ENCODE measurements around the gene PRR14.

The PRR14 gene

GRCh38 chr16:30669903-30670824 lies 19.4 kb downstream of the PRR14 start:
- H2BK12ac ChIP-seq (ENCODE audit: low read length in 2 of 2), result no peak overlapping the region
- no peak overlapping the region for H4K8ac ChIP-seq (ENCODE audit: low read length)
- H2BK120ac ChIP-seq (ENCODE audit: low read depth, low read length), result no peak overlapping the region
- DNase-seq, result no peak
- H3K27ac ChIP-seq (ENCODE audit: low read length, poor library complexity, severe bottlenecking), result no peak overlapping the region
- no peak overlapping the region for H4K91ac ChIP-seq (ENCODE audit: low read length)
- H3K36me3 ChIP-seq (ENCODE audit: control insufficient read depth in 1 of 2, insufficient read depth in 2 of 2, low read depth in 1 of 2, low read length in 2 of 2), result peaks cover 56 to 63% of the 10 kb centered on the region in 2 experiments
- H3K4ac ChIP-seq (ENCODE audit: low read depth in 1 of 2, low read length in 2 of 2), result no peak overlapping the region
- no peak overlapping the region for H3K18ac ChIP-seq (ENCODE audit: low read depth in 1 of 2, low read length in 2 of 2)
- H3K14ac ChIP-seq (ENCODE audit: low read length in 2 of 2), result no peak overlapping the region
- no peak overlapping the region for H2AFZ ChIP-seq (ENCODE audit: low read depth, low read length)
- no peak overlapping the region for H3K4me2 ChIP-seq (ENCODE audit: low read length, poor library complexity, severe bottlenecking)
- H2BK5ac ChIP-seq (ENCODE audit: low read depth, low read length, poor library complexity, severe bottlenecking), result no peak overlapping the region
- H2AK5ac ChIP-seq (ENCODE audit: low read length, severe bottlenecking), result no peak overlapping the region
- H2BK15ac ChIP-seq (ENCODE audit: low read depth, poor library complexity, severe bottlenecking), result peak overlapping the region; percentile 57
- no peak overlapping the region for H3K23ac ChIP-seq (ENCODE audit: low read length in 2 of 2)
- peaks cover 3% of the 10 kb centered on the region for H3K4me1 ChIP-seq (ENCODE audit: control insufficient read depth, insufficient read depth, low read depth, low read length)
- H3K27me3 ChIP-seq (ENCODE audit: control insufficient read depth in 1 of 2, insufficient read depth in 1 of 2, low read length in 2 of 2), result no peaks in the 10 kb centered on the region
- peaks cover 36% of the 10 kb centered on the region for H3K79me1 ChIP-seq (replicated peaks; ENCODE audit: low read length, poor library complexity, severe bottlenecking)
- H3K9ac ChIP-seq (ENCODE audit: low read length), result no peak overlapping the region
- no peaks in the 10 kb centered on the region for H3K9me3 ChIP-seq (ENCODE audit: control insufficient read depth, low read length)
- no peak overlapping the region for H3K4me3 ChIP-seq (ENCODE audit: insufficient read depth in 1 of 2, low read depth in 1 of 2, low read length in 2 of 2)
- 95% methylated on average over 11 of the region's 14 CpGs for WGBS

- H3K27me3 ChIP-seq (ENCODE audit: control insufficient read depth in 1 of 2, insufficient read depth in 1 of 2, low read length in 2 of 2), result no peaks in the 10 kb centered on the region
- DNase-seq, result no peak
- H3K14ac ChIP-seq (ENCODE audit: low read length in 2 of 2), result no peak overlapping the region
- no peak overlapping the region for H2BK120ac ChIP-seq (ENCODE audit: low read depth, low read length)
- no peak overlapping the region for H4K91ac ChIP-seq (ENCODE audit: low read length)
- no peaks in the 10 kb centered on the region for H3K4me1 ChIP-seq (ENCODE audit: control insufficient read depth, insufficient read depth, low read depth, low read length)
- no peak overlapping the region for H2BK5ac ChIP-seq (ENCODE audit: low read depth, low read length, poor library complexity, severe bottlenecking)
- H3K36me3 ChIP-seq (ENCODE audit: control insufficient read depth in 1 of 2, insufficient read depth in 2 of 2, low read depth in 1 of 2, low read length in 2 of 2), result peaks cover 11 to 14% of the 10 kb centered on the region in 2 experiments
- H3K4ac ChIP-seq (ENCODE audit: low read depth in 1 of 2, low read length in 2 of 2), result no peak overlapping the region
- no peak overlapping the region for H2BK15ac ChIP-seq (ENCODE audit: low read depth, poor library complexity, severe bottlenecking)
- H3K27ac ChIP-seq (ENCODE audit: low read length, poor library complexity, severe bottlenecking), result no peak overlapping the region
- no peak overlapping the region for H3K23ac ChIP-seq (ENCODE audit: low read length in 2 of 2)
- H3K79me1 ChIP-seq (replicated peaks; ENCODE audit: low read length, poor library complexity, severe bottlenecking), result no peaks in the 10 kb centered on the region
- H3K18ac ChIP-seq (ENCODE audit: low read depth in 1 of 2, low read length in 2 of 2), result no peak overlapping the region
- no peak overlapping the region for H2AFZ ChIP-seq (ENCODE audit: low read depth, low read length)
- H3K4me3 ChIP-seq (ENCODE audit: insufficient read depth in 1 of 2, low read depth in 1 of 2, low read length in 2 of 2), result no peak overlapping the region
- H3K9me3 ChIP-seq (ENCODE audit: control insufficient read depth, low read length), result no peaks in the 10 kb centered on the region
- no peak overlapping the region for H3K9ac ChIP-seq (ENCODE audit: low read length)
- WGBS, result 92% methylated on average over 7 of the region's 10 CpGs
- no peak overlapping the region for H2BK12ac ChIP-seq (ENCODE audit: low read length in 2 of 2)
- no peak overlapping the region for H3K4me2 ChIP-seq (ENCODE audit: low read length, poor library complexity, severe bottlenecking)
- no peak overlapping the region for H4K8ac ChIP-seq (ENCODE audit: low read length)
- no peak overlapping the region for H2AK5ac ChIP-seq (ENCODE audit: low read length, severe bottlenecking)
Observed at GRCh38 chr16:30675143-30675542, 24.4 kb downstream of the PRR14 start.

GRCh38 chr16:30677931-30678585 lies 27.3 kb downstream of the PRR14 start:
- Histone ChIP-seq H2AK5ac (ENCODE audit: low read length, severe bottlenecking) (no peak overlapping the region), H4K8ac (ENCODE audit: low read length) (no peak overlapping the region), H2BK12ac (ENCODE audit: low read length in 2 of 2) (no peak overlapping the region), H4K91ac (ENCODE audit: low read length) (no peak overlapping the region), H3K18ac (ENCODE audit: low read depth in 1 of 2, low read length in 2 of 2) (no peak overlapping the region), H3K4ac (ENCODE audit: low read depth in 1 of 2, low read length in 2 of 2) (no peak overlapping the region), H3K27ac (ENCODE audit: low read length, poor library complexity, severe bottlenecking) (no peak overlapping the region), H3K27me3 (ENCODE audit: control insufficient read depth in 1 of 2, insufficient read depth in 1 of 2, low read length in 2 of 2) (no peaks in the 10 kb centered on the region), H2BK120ac (ENCODE audit: low read depth, low read length) (no peak overlapping the region), H3K9me3 (ENCODE audit: control insufficient read depth, low read length) (no peaks in the 10 kb centered on the region), H2BK5ac (ENCODE audit: low read depth, low read length, poor library complexity, severe bottlenecking) (no peak overlapping the region), H3K36me3 (ENCODE audit: control insufficient read depth in 1 of 2, insufficient read depth in 2 of 2, low read depth in 1 of 2, low read length in 2 of 2) (no peaks in the 10 kb centered on the region), H3K79me1 (replicated peaks; ENCODE audit: low read length, poor library complexity, severe bottlenecking) (no peaks in the 10 kb centered on the region), H3K14ac (ENCODE audit: low read length in 2 of 2) (no peak overlapping the region), H3K4me2 (ENCODE audit: low read length, poor library complexity, severe bottlenecking) (no peak overlapping the region), H2AFZ (ENCODE audit: low read depth, low read length) (no peak overlapping the region), H3K23ac (ENCODE audit: low read length in 2 of 2) (no peak overlapping the region), H3K4me1 (ENCODE audit: control insufficient read depth, insufficient read depth, low read depth, low read length) (no peaks in the 10 kb centered on the region), H3K9ac (ENCODE audit: low read length) (no peak overlapping the region), H3K4me3 (ENCODE audit: insufficient read depth in 1 of 2, low read depth in 1 of 2, low read length in 2 of 2) (no peak overlapping the region), H2BK15ac (ENCODE audit: low read depth, poor library complexity, severe bottlenecking) (no peak overlapping the region)
- no peak for DNase-seq
- WGBS, result 64% methylated on average over 5 of the region's 11 CpGs

- Histone ChIP-seq H4K8ac (ENCODE audit: low read length) (no peak overlapping the region), H2BK120ac (ENCODE audit: low read depth, low read length) (no peak overlapping the region), H2BK12ac (ENCODE audit: low read length in 2 of 2) (no peak overlapping the region), H2BK5ac (ENCODE audit: low read depth, low read length, poor library complexity, severe bottlenecking) (no peak overlapping the region), H3K23ac (ENCODE audit: low read length in 2 of 2) (no peak overlapping the region), H3K36me3 (ENCODE audit: control insufficient read depth in 1 of 2, insufficient read depth in 2 of 2, low read depth in 1 of 2, low read length in 2 of 2) (no peaks in the 10 kb centered on the region), H3K27ac (ENCODE audit: low read length, poor library complexity, severe bottlenecking) (no peak overlapping the region), H3K4me2 (ENCODE audit: low read length, poor library complexity, severe bottlenecking) (no peak overlapping the region), H2AK5ac (ENCODE audit: low read length, severe bottlenecking) (no peak overlapping the region), H3K4me1 (ENCODE audit: control insufficient read depth, insufficient read depth, low read depth, low read length) (no peaks in the 10 kb centered on the region), H2BK15ac (ENCODE audit: low read depth, poor library complexity, severe bottlenecking) (no peak overlapping the region), H3K14ac (ENCODE audit: low read length in 2 of 2) (no peak overlapping the region), H4K91ac (ENCODE audit: low read length) (no peak overlapping the region), H3K79me1 (replicated peaks; ENCODE audit: low read length, poor library complexity, severe bottlenecking) (no peaks in the 10 kb centered on the region), H3K18ac (ENCODE audit: low read depth in 1 of 2, low read length in 2 of 2) (no peak overlapping the region), H3K27me3 (ENCODE audit: control insufficient read depth in 1 of 2, insufficient read depth in 1 of 2, low read length in 2 of 2) (no peaks in the 10 kb centered on the region), H3K4me3 (ENCODE audit: insufficient read depth in 1 of 2, low read depth in 1 of 2, low read length in 2 of 2) (no peak overlapping the region), H2AFZ (ENCODE audit: low read depth, low read length) (no peak overlapping the region), H3K9me3 (ENCODE audit: control insufficient read depth, low read length) (no peaks in the 10 kb centered on the region), H3K9ac (ENCODE audit: low read length) (no peak overlapping the region), H3K4ac (ENCODE audit: low read depth in 1 of 2, low read length in 2 of 2) (no peak overlapping the region)
- no peak for DNase-seq
- WGBS, result 87% methylated on average over 2 of the region's 3 CpGs
Observed at GRCh38 chr16:30678586-30678970, 27.8 kb downstream of the PRR14 start.
